CD4-positive, alpha-beta T cell treated with Interleukin-6 at 100 ng/mL for 8 hours (primary cell): ENCODE data around the gene PARG.
A peak's percentile ranks its signal among the peaks of the same experiment; 100 is the strongest.
"Not testable (repeated sequence)": the region's sequence is repeated elsewhere in the genome, so short reads cannot be mapped to it uniquely, and the experiment has no call there.

Experiments
- DNase-seq: peaks from one replicate; pipeline ENCODE4 v3.0.0-alpha.2; 2020; ENCODE audit warnings: mixed read lengths, low spot score

The PARG gene

GRCh38 chr10:49941447-49942338, at the start of gene PARG, which contains the start of gene TIMM23B:
Gene PARG (minus strand): TSS chr10:49942027. CDS start chr10:49941725, 302 bp downstream.
Gene TIMM23B (plus strand): TSS chr10:49942053. CDS start chr10:49942195, 142 bp downstream.
- DNase-seq = peak; percentile 69

GRCh38 chr10:49988376-49988775, 46.5 kb upstream of the PARG start, which contains the start of gene AGAP6:
Gene AGAP6 (plus strand): TSS chr10:49988406. CDS start chr10:49988716, 310 bp downstream.
- not testable (repeated sequence) for DNase-seq

GRCh38 chr10:49987207-49987606, 45.4 kb upstream of the PARG start:
- not testable (repeated sequence) for DNase-seq

- DNase-seq = not testable (repeated sequence)
Measured at GRCh38 chr10:49977756-49978155, 35.9 kb upstream of the PARG start.

- DNase-seq = not testable (repeated sequence)
Measured at GRCh38 chr10:49972094-49972493, 30.3 kb upstream of the PARG start.

GRCh38 chr10:49971466-49971865, 29.6 kb upstream of the PARG start:
- not testable (repeated sequence) for DNase-seq

- DNase-seq = not testable (repeated sequence)
Measured at GRCh38 chr10:49970331-49970857, 28.6 kb upstream of the PARG start.

GRCh38 chr10:49953122-49953521, 11.3 kb upstream of the PARG start:
- DNase-seq = not testable (repeated sequence)

GRCh38 chr10:49952006-49952405, 10.2 kb upstream of the PARG start:
- DNase-seq = not testable (repeated sequence)

GRCh38 chr10:49948737-49949136, 6.9 kb upstream of the PARG start:
- not testable (repeated sequence) for DNase-seq

- not testable (repeated sequence) for DNase-seq
Measured at GRCh38 chr10:49948142-49948541, 6.3 kb upstream of the PARG start.

GRCh38 chr10:49943607-49944006, 1.8 kb upstream of the PARG start:
- DNase-seq = not testable (repeated sequence)

- DNase-seq = not testable (repeated sequence)
Measured at GRCh38 chr10:49942339-49942705, 495 bp upstream of the PARG start.

GRCh38 chr10:49931959-49932728, 9.7 kb downstream of the PARG start:
- DNase-seq = not testable (repeated sequence)

GRCh38 chr10:49931276-49931675, 10.6 kb downstream of the PARG start:
- not testable (repeated sequence) for DNase-seq

GRCh38 chr10:49923572-49923971, 18.3 kb downstream of the PARG start:
- not testable (repeated sequence) for DNase-seq

- DNase-seq = not testable (repeated sequence)
Measured at GRCh38 chr10:49922041-49922440, 19.8 kb downstream of the PARG start.

- DNase-seq = not testable (repeated sequence)
Measured at GRCh38 chr10:49917927-49918326, 23.9 kb downstream of the PARG start.

- not testable (repeated sequence) for DNase-seq
Measured at GRCh38 chr10:49916451-49916850, 25.4 kb downstream of the PARG start.

GRCh38 chr10:49910295-49910694, 31.5 kb downstream of the PARG start:
- not testable (repeated sequence) for DNase-seq

GRCh38 chr10:49908290-49909080, 33.3 kb downstream of the PARG start:
- not testable (repeated sequence) for DNase-seq
